ENCODE data around the gene LPP.

Gene LPP

DNA sequence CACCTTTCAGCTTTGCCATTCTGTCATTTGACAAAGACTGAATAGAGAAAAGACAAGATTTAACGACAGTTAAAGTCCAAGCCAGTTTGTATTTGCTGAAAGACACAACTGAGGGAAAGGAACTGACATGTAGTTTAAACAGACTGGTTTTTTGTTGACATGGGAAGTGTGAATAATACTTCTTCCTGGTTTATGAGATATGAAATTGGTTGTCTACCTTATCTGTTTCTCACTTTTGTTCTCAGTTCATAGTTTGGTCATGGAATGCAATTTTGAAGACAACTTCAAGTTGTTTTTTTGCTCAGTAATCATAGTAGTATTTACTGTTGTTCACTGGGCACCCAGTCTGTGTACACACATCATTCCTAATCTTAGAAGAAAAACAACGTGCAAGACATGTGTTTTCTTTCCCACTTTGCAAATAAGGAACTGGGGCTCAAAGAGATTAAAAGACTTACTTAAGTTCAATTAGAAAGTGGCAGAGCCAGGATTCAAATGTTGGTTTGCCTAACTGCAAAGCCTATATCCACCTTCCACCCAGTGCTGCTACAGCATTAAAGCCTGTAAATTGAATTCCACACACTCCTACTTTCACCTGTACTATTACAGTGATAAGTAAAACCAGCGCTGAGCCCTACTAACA, 103.5 kb downstream of the LPP start:
- DNase-seq, result no peak

- DNase-seq, result no peak
Observed at GRCh38 chr3:188259191-188259590, 105.2 kb downstream of the LPP start.

GRCh38 chr3:188259596-188259995, 105.6 kb downstream of the LPP start:
- DNase-seq, result no peak

DNA sequence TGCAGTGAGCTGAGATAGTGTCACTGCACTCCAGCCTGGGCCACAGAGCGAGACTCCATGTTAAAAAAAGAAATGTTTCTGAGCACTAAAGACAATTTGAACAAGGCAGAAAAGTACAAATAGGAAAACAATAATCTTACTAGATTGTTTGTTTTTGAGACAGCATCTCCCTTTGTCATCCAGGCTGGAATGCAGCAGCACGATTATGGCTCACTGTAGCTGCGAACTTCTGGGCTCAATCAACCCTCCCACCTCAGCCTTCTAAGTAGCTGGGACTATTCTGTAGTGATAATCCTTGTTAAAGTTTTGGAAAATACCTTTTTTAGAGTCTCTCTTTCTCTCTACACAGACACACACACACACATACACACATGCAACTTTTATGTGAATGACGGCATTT, 107.1 kb downstream of the LPP start:
- DNase-seq, result no peak

GRCh38 chr3:188262488-188262887, 108.5 kb downstream of the LPP start:
- DNase-seq, result no peak

DNA sequence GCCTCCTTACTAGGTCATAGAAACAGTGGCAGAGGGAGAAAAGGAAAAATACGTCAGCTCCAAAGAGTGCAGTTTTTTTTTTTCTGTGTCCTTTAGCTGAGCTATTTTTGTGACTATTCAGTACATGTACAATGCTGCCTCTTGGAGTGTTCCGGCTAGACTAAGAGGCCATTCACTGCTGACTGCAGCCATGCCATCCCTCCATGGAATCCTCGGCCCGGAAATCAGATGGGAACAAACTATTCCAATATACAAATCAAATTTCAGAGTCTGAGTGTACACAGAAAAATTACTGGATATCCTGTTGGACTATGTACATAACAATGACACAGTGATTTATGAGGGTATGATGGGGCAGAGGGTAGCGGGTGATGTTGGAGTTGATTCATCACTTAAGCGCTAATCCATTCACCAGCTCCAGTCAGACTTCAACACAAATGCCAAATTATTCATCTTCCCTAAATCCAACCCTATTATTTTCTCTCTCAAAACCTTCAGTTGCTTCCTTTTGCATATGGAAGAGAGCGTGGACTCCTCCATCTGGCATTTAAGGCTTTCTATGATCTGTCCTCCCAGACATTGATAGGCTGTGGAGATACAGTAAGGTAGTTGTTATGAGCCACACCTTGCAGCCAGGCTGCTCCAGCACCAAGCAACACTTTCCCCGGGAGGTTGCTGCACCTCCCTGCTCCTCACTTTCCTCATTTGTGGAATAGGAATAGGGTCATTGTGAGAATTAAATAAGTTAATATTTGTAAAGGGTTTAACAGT, 109.1 kb downstream of the LPP start:
- no peak for DNase-seq

DNA sequence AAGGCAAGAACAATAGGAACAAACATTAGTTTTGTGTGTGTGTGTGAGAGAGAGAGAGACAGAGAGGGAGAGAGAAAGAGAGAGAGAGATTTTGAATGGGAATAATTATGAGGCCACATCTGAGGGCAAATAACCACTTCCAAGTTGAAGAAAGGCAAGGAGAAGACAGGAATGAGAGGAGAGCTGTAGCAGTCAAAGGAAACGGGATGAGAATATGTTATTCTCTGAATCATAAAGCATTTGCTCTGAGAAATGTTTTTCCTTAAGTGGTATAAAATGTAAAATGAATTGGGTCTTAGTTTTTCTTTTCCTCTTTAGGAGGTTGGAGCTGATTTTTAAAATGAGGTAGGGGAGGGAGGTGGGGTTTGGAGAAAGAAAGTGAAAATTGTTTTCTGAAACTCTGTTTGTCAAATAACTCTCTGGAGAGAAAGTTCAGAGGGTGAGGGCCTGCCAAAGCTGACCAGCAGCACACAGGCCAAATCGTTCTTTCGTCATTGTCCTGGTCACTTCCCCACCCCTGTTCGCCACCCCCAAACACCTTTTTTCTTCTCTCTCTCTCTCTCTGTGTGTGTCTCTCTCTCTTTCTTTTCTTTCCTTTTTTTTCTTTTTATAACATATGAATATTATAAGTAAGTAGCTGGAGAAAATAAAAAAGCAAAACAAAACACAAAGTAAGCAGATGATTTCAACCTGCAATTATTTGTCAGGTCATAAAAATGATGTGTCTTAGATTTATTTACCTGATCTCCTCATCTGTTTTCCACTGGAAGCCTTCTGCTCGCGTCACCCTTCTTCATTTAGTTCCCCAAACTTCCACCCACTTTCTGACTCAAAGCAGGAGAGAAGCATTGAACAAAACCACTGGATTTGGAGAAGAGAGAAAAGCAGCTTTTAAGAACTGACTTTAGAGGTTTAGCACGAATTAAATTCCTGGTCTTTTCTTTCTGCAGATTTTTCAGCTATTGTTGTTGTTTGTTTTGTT, 110.6 kb downstream of the LPP start:
- no peak for DNase-seq

GRCh38 chr3:188266562-188267274, 112.8 kb downstream of the LPP start:
- no peak for DNase-seq

DNA sequence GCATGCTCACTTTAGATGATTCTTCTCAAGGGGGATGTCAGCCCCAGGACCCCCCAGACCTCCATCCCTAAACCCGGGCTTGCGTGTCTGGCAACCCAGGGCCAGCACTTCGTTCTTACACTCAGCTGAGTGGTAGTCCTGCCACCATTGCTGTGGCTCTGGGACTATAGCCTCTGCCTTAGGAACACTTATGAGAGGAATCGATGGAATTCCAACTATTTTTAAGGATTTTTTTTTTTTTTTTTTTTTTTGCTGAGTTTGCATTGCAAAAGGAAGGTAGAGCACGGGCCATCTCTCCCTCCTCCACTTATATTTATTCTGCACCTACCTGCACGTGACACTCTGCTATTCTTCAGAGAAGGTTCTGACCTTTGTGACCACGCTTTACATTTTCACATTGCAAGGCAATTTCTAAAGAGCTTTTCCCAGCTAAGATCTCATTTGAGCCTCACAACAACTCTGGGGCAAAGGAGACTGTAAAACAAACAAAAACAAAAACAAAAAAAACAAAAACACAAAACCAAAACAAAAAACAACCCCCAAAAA, 113.9 kb downstream of the LPP start:
- DNase-seq, result no peak

DNA sequence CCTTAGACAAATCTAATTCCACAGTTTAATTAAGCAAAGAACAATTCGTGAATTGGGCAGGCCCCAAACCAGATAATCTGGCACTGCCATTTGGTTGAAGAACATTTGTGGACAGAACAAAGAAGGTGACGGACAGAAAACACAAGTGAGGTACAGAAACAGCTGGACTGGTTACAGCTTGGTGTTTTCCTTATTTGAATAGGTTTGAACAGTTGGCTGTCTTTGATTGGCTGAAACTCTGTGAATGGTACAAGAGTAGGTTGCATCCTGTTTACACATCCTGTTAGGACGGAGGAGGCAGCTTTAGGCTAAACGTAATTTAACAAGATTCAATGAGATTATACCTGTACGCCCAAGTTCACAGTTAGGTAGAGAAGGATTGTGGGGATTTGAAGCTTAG, 114.4 kb downstream of the LPP start:
- no peak for DNase-seq

DNA sequence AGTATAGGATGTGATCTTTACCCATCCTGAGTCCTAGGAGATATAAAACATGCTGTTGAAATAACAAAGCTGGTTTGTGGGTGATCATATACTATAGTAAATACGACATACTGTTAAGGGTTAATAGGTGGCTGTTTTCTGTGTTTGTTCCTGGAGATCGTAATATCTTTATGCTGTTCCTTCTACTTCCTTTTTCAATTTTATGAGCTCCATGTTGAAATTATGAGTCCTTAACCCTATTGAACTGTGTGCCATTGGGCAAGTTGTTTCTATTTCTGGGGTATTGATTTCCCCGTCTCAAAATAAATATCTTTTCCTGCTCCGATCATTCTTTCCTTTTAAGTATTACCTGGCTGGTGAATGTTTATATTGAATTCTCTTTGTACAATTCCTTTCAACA, 115.1 kb downstream of the LPP start:
- no peak for DNase-seq

DNA sequence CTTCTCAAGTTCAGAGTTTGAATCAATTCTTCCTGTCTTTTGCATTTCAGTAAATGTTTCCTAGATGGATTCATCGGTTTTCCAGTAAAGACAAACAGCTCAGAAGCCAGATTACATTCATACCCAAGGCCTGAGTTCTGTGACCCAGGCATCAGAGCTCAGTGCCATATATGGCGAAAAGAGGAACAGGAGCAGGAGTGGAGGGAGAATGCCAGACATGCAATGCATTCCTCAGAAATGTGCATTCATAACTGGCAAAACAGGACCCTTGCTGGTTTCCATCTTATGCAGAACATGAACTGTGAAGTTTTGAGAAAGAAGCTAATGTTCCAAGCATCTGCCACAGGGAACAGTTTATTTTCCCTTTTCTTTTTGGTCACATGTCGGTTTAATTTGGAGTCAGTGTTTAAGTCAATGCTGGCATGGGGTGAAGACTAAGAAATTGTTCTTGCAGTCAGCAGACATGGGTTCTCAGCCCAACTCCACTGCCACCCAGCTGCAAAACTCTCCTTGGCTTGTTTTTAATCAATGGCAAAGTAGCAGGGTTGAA, 116.5 kb downstream of the LPP start:
- DNase-seq, result no peak

GRCh38 chr3:188271226-188271914, 117.4 kb downstream of the LPP start:
- no peak for DNase-seq

DNA sequence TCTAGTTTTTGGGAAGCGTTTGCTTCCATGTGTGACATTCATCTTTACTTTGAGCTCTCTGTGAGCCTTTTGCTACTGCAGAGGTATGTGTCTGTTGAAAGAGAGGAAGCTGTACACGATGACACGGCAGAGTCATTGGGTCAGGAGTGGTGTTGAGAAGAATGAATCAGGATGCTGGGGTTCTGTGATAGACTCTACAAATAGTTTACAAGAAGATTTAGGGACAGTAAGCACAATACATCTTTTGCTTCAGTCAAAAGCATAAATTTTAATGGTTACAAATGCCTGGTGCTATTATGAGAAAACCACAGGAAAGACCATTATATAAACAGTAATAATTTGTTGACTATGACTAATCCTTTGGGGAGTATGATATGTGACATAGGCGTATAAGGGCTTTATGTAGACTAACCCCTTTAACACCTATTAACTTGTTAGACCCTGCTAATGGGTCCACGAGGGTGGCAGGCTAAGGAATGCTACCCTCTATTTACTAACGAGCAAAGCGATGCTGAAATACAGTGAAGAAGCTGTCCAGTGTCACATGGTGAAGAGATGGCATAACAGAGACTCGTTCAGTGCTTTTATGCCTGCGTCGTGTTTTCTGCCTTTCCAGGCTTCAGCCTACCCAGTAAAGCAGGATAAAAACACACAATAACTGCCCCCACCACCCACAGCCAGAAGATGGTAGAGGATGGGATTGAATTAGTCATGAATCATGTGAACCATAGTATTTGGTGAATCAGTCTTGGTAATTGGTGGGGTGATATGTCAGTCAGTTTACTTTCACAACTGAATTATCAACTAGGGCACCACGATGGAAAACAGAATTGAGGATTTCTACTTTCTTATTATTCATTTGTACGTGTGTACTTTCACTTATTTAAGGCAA, 118.8 kb downstream of the LPP start:
- no peak for DNase-seq

DNA sequence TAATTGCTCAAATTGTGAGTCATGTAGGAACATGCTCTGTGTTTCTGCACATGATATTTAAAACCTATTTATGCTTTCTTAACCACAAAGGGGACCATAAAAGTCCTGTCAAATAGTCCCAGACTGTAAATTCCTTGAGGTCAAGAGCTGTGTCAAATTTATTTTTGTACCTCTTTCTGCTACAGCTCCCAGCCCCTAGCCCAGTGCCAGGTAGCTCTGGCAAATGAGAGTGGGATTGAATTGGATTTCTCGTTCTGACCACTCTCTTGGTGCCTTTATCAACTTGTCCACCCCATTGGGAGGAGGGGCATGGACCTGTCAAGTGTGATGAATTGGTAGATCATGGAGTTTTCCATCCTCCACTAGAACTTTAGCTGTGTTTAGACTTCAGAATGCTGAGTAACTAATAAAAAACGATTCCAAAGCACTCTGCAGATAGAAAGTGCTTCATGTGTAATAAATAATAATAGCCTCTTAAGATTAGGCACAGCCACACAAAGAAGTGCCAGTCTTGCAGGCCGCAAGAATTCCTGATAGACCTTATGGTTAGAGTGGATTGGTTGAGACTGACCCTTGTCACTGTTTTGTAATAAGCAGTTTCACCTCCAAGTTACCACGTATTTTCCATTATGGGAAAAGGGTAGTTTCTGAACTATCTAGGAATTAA, 120.4 kb downstream of the LPP start:
- DNase-seq, result no peak

GRCh38 chr3:188276375-188276774, 122.4 kb downstream of the LPP start:
- DNase-seq, result no peak

DNA sequence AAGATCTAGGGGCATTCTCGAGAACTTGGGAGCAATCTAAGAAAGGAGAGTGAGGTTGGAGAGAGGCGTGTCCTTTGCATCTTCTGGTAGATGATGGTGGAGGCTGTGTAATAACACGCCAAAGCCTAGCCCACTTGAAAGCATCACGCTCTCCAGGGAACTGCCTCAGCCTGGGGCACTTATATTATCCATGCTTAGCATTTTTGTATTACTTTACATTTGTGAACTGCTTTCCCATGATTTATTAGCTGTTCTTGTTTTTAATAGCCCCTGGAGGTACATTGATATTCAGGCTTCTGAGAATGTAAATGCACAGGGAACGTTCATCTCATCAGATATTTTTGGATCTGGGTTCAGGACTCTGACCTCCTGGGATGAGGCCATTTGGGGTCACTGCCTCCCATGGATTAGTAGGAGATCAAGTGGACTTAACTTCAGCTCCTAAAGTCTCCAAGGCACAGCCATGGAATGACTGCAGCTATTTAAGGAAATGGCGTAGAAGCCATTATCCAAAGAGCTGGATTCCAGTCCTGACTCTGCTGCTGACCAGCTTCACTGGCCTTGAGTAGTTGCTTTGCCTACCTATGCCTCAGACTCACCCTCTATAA, 124.9 kb downstream of the LPP start:
- no peak for DNase-seq

GRCh38 chr3:188279502-188280335, 125.8 kb downstream of the LPP start:
- DNase-seq, result no peak

DNA sequence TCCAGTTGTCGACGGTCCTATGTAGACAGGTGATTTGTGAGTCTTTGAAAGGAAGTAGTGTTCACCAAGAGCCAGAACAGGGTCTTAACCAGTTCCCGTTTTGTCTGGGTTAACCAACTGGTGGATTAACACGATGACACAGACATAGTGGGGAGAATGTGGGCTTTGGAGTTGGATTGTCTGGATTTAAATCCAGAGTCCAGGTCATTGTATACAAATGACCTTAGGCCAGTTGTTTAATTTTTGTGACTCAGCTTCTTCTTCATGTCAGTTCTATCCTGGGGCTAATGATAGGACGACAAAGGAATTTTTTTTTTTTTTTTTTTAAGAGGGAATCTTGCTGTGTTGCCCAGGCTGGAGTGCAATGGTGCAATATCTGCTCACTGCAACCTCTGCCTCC, 126.7 kb downstream of the LPP start:
- no peak for DNase-seq
